GM23338 (cell line): ENCODE measurements around the gene CYB5R3. TPM values are rescaled to one million over a fixed set of nuclear protein-coding genes. Genes with fewer than 3 reads are reported as not detected.

Experiments
- ATAC-seq: fragments of 200-7000 bp; cut with Tn5 transposase; 3 replicates; pipeline ENCODE4 v1.9.1; 2020
- DNase-seq: peaks from one replicate; pipeline ENCODE4 v3.0.0-alpha.2; 2015; ENCODE audit warnings: low spot score
- H2AFZ ChIP-seq: fragments of 200-600 bp; sonication (generic); 2 replicates; pipeline ENCODE4 v1.8.0; 2016; ENCODE audit warnings: antibody characterized with exemption, mild to moderate bottlenecking, moderate library complexity
- H3F3A ChIP-seq: fragments of 200-600 bp; sonication (generic); replicated peaks from 2 replicates; pipeline ENCODE4 v1.8.0; 2017; ENCODE audit warnings: antibody characterized with exemption, mixed run types, low read depth
- H3K27ac ChIP-seq: fragments of 200-600 bp; sonication (generic); 2 replicates; pipeline ENCODE4 v1.6.1; 2016; ENCODE audit warnings: low read depth
- H3K27me3 ChIP-seq: fragments of 200-600 bp; sonication (generic); 2 replicates; pipeline ENCODE4 v1.8.0; 2016; ENCODE audit warnings: mild to moderate bottlenecking, mixed run types, moderate library complexity; ENCODE audit not compliant: insufficient read depth
- H3K36me3 ChIP-seq: fragments of 200-600 bp; sonication (generic); 2 replicates; pipeline ENCODE4 v1.8.0; 2016; ENCODE audit warnings: mild to moderate bottlenecking; ENCODE audit not compliant: insufficient read depth
- H3K4me1 ChIP-seq: fragments of 200-600 bp; sonication (generic); 2 replicates; pipeline ENCODE4 v1.8.0; 2016; ENCODE audit warnings: mild to moderate bottlenecking, moderate library complexity; ENCODE audit not compliant: insufficient read depth
- H3K4me2 ChIP-seq: fragments of 200-600 bp; sonication (generic); 2 replicates; pipeline ENCODE4 v1.7.1; 2017; ENCODE audit warnings: mixed run types
- H3K4me3 ChIP-seq: fragments of 200-600 bp; sonication (generic); 2 replicates; pipeline ENCODE4 v1.6.1; 2016; ENCODE audit warnings: mixed run types
- H3K79me2 ChIP-seq: fragments of 200-600 bp; sonication (generic); replicated peaks from 2 replicates; pipeline ENCODE4 v1.8.0; 2017; ENCODE audit warnings: mild to moderate bottlenecking; ENCODE audit not compliant: insufficient read depth
- H3K9me2 ChIP-seq: fragments of 200-600 bp; sonication (generic); 2 replicates; pipeline ENCODE4 v1.8.0; 2017; ENCODE audit not compliant: insufficient read depth
- H4K20me1 ChIP-seq: fragments of 200-600 bp; sonication (generic); replicated peaks from 2 replicates; pipeline ENCODE4 v1.8.0; 2017; ENCODE audit warnings: mild to moderate bottlenecking; ENCODE audit not compliant: insufficient read depth
- H3K27ac Mint-ChIP-seq: 2 replicates; pipeline ENCODE4 v1.8.0; 2020; ENCODE audit warnings: inconsistent platforms, mild to moderate bottlenecking, moderate library complexity, mixed read lengths
- H3K27me3 Mint-ChIP-seq: 3 replicates; pipeline ENCODE4 v1.8.0; 2022; ENCODE audit warnings: low read depth, mild to moderate bottlenecking, moderate library complexity, mixed read lengths, inconsistent platforms; ENCODE audit not compliant: insufficient read depth, poor library complexity
- H3K36me3 Mint-ChIP-seq: 3 replicates; pipeline ENCODE4 v1.8.0; 2021; ENCODE audit warnings: low read depth, mild to moderate bottlenecking, inconsistent platforms, moderate library complexity, mixed read lengths
- H3K4me1 Mint-ChIP-seq: 3 replicates; pipeline ENCODE4 v1.8.0; 2020; ENCODE audit warnings: mild to moderate bottlenecking, inconsistent platforms, mixed read lengths
- H3K4me3 Mint-ChIP-seq: 3 replicates; pipeline ENCODE4 v1.8.0; 2021; ENCODE audit warnings: moderate library complexity, mild to moderate bottlenecking, inconsistent platforms, mixed read lengths
- H3K9me3 Mint-ChIP-seq: 3 replicates; pipeline ENCODE4 v1.8.0; 2020; ENCODE audit warnings: moderate library complexity, mild to moderate bottlenecking, inconsistent platforms, mixed read lengths
- EZH2phosphoT487 ChIP-seq: fragments of 200-600 bp; sonication (generic); IDR thresholded peaks from one replicate; pipeline ENCODE4 v1.8.1; 2018; ENCODE audit warnings: antibody characterized with exemption; ENCODE audit not compliant: unreplicated experiment
- JUNB ChIP-seq: IDR thresholded peaks from one replicate; pipeline ENCODE4 v1.6.1; 2016; ENCODE audit warnings: antibody characterized with exemption; ENCODE audit not compliant: unreplicated experiment
- POLR2AphosphoS5 ChIP-seq: IDR thresholded peaks from 2 replicates; pipeline ENCODE4 v1.6.1; 2016; ENCODE audit warnings: antibody characterized with exemption, low read depth
- STAT1 ChIP-seq: IDR thresholded peaks from one replicate; pipeline ENCODE4 v1.6.1; 2016; ENCODE audit warnings: antibody characterized with exemption; ENCODE audit not compliant: unreplicated experiment
- ZNF331 ChIP-seq: fragments of 250-450 bp; sonication (Bioruptor Pico); IDR thresholded peaks from 2 replicates; pipeline ENCODE4 v1.5.0; 2020; ENCODE audit warnings: low read depth, mild to moderate bottlenecking, moderate library complexity
- polyA plus RNA-seq: library from polyadenylated mRNA; unstranded; fragments of >200 nt; fragmentation: Nextera tagmentation; extraction: Ambion mirVana; gene quantifications from 2 replicates; pipeline ENCODE4 v1.2.1, GENCODE V29; 2016
- total RNA-seq: library from RNA; depleted of rRNA; stranded (reverse); fragments of >200 nt; shearing (Covaris generic); gene quantifications from 2 replicates; pipeline ENCODE4 v1.2.3, GENCODE V29; 2014
- TF ChIP-seq, protein P1 (sequence below): IDR thresholded peaks from 2 replicates; pipeline ENCODE4 v1.6.1; 2016; ENCODE audit warnings: antibody characterized with exemption
- TF ChIP-seq, protein P2 (sequence below), 2 experiments: fragments of 200-600 bp in 1 of 2; sonication (generic) in 1 of 2; conservative IDR thresholded peaks; 2 replicates each; pipeline versions ENCODE4 v1.5.1 to v1.6.1; 2016 to 2017; ENCODE audit warnings: antibody characterized with exemption in 2 of 2, low read depth in 2 of 2, mild to moderate bottlenecking in 2 of 2, moderate library complexity in 1 of 2

Gene CYB5R3
- total and polyA plus RNA-seq, 2 experiments from 2014 or later = 76.2 to 76.9 TPM

DNA sequence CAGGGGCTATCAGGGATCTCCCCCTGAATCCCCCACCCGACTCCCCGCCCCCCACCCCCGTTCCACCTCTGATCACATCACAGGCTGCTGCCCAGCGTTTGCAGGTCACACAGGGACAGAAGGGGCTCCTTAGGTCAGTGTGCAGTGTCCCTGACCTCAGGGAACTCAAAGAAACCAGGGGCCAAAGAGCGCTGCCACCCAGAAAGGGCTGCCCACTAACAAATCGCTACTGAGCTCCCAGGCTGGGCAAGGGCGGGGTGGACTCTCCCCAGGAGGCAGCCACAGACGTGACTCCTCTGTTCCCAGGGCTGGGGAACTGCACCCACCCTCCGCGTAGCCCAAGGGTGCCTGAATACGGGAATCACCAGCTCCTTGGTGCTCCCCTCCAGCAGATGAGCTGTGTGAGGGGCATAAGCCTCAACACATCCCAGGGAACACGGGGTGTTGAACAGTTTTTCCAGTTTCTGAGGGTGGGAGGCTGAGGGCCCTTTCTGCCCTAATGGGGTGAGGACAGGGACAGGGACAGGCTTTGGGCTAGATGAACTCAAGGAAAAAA is 24.6 kb downstream of the CYB5R3 start:
- no peak for TF ChIP-seq STAT1
- TF ChIP-seq, protein P1, sequence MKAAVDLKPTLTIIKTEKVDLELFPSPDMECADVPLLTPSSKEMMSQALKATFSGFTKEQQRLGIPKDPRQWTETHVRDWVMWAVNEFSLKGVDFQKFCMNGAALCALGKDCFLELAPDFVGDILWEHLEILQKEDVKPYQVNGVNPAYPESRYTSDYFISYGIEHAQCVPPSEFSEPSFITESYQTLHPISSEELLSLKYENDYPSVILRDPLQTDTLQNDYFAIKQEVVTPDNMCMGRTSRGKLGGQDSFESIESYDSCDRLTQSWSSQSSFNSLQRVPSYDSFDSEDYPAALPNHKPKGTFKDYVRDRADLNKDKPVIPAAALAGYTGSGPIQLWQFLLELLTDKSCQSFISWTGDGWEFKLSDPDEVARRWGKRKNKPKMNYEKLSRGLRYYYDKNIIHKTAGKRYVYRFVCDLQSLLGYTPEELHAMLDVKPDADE = no peak
- no peak for TF ChIP-seq JUNB
- TF ChIP-seq ZNF331 = no peak
- TF ChIP-seq POLR2AphosphoS5 = no peak
- no peak for TF ChIP-seq EZH2phosphoT487
- Mint-ChIP-seq H3K27ac (no peak overlapping the region), H3K9me3 (no peaks in the 10 kb centered on the region), H3K27me3 (peaks cover 13% of the 10 kb centered on the region), H3K4me3 (no peak overlapping the region), H3K4me1 (peaks cover 5% of the 10 kb centered on the region; the same call in 2 of the 3 replicates), H3K36me3 (peaks cover 16% of the 10 kb centered on the region)
- Histone ChIP-seq H3K36me3 (no peaks in the 10 kb centered on the region; the same call in 1 of the 2 replicates), H3K4me2 (no peak overlapping the region), H3K4me3 (no peak overlapping the region), H2AFZ (no peak overlapping the region), H3K27ac (no peak overlapping the region), H3K4me1 (no peaks in the 10 kb centered on the region), H3K27me3 (no peaks in the 10 kb centered on the region), H3K79me2 (no peaks in the 10 kb centered on the region), H3F3A (no peaks in the 10 kb centered on the region), H4K20me1 (0 out of 2 replicates have a peak, but pooled peaks cover 8% of the 10 kb centered on the region), H3K9me2 (no peaks in the 10 kb centered on the region)
- no peak for DNase-seq
- ATAC-seq = no peak

DNA sequence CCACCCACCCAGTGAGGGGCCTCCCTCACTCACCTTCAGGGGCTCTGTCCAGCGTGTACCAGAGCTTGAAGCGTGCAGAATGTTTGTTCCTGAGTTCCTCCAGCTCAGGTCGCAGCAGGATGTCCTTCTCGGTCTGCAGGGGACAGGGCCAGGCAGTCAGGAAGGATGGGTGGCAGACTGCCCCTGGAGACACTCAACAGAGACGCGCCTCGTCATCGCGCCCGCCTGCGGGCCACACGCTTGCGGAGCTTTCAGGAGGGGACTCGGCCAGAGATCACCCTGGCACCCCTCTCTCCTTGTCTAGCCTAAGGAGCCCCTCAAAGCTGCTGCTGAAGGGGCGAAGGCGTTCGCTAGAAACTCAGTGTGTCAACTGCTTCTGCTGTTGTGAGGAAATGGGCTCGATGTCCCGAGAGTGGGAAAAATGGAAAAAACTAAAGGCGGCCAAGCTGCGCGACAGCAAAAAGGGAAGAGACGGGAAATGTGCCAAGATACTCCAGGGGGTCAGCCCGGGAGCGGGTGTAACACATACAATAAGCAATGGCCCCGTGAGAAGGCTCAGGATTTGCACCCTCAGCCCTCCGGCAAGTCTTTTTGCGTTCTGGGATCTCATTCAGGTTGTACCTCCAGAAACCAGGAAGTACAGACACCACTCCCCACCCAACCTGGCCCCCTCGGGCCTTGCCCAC is 25.3 kb downstream of the CYB5R3 start:
- no peak overlapping the region for H3K4me3 ChIP-seq
- TF ChIP-seq, protein P1 = no peak
- H4K20me1 ChIP-seq = 0 out of 2 replicates have a peak, but pooled peaks cover 8% of the 10 kb centered on the region
- no peaks in the 10 kb centered on the region for H3F3A ChIP-seq
- Mint-ChIP-seq H3K4me3 (no peak overlapping the region), H3K27ac (no peak overlapping the region), H3K9me3 (no peaks in the 10 kb centered on the region), H3K36me3 (peaks cover 16% of the 10 kb centered on the region), H3K27me3 (peaks cover 19% of the 10 kb centered on the region), H3K4me1 (peaks cover 5% of the 10 kb centered on the region; the same call in 2 of the 3 replicates)
- no peak for ATAC-seq
- no peak overlapping the region for H3K4me2 ChIP-seq
- no peaks in the 10 kb centered on the region for H3K79me2 ChIP-seq
- no peaks in the 10 kb centered on the region; the same call in 1 of the 2 replicates for H3K36me3 ChIP-seq
- no peaks in the 10 kb centered on the region for H3K9me2 ChIP-seq
- no peaks in the 10 kb centered on the region for H3K27me3 ChIP-seq
- no peaks in the 10 kb centered on the region for H3K4me1 ChIP-seq
- no peak for DNase-seq
- no peak overlapping the region for H3K27ac ChIP-seq
- H2AFZ ChIP-seq = no peak overlapping the region

DNA sequence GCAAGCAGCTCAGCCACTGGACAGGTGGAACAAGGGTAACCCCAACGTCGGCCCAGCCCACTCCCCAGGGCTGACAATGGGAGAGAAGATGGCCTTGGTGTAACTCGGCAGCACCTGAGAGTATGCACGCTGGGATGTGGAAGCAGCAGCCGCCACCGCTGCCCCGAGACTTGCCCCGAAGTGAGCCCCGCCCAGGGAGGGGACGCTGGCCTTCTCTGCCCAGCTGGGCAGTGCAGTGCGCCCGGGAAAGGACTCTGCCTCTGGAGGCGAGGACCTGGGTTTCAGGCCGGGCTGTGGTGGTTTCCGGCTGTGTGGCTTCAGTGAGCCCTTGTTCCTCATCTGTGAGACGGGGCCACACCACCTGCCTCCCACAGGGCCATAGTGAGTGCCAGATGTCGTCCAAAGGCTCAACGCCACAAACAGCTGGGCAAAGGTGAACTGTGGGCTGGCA is 25.9 kb downstream of the CYB5R3 start:
- H3K4me1 Mint-ChIP-seq = peaks cover 5% of the 10 kb centered on the region
- no peaks in the 10 kb centered on the region for H3K27me3 ChIP-seq
- H3F3A ChIP-seq = no peaks in the 10 kb centered on the region
- no peaks in the 10 kb centered on the region for H3K9me3 Mint-ChIP-seq
- 0 out of 2 replicates have a peak, but pooled peaks cover 8% of the 10 kb centered on the region for H4K20me1 ChIP-seq
- H3K36me3 ChIP-seq = no peaks in the 10 kb centered on the region; the same call in 1 of the 2 replicates
- no peak overlapping the region for H3K27ac Mint-ChIP-seq
- no peak for DNase-seq
- no peaks in the 10 kb centered on the region for H3K79me2 ChIP-seq
- H3K4me3 ChIP-seq = no peak overlapping the region
- no peak for ATAC-seq
- H3K27me3 Mint-ChIP-seq = peaks cover 17% of the 10 kb centered on the region
- no peak overlapping the region for H3K27ac ChIP-seq
- TF ChIP-seq EZH2phosphoT487 (no peak), STAT1 (no peak), ZNF331 (no peak)
- TF ChIP-seq, protein P2, sequence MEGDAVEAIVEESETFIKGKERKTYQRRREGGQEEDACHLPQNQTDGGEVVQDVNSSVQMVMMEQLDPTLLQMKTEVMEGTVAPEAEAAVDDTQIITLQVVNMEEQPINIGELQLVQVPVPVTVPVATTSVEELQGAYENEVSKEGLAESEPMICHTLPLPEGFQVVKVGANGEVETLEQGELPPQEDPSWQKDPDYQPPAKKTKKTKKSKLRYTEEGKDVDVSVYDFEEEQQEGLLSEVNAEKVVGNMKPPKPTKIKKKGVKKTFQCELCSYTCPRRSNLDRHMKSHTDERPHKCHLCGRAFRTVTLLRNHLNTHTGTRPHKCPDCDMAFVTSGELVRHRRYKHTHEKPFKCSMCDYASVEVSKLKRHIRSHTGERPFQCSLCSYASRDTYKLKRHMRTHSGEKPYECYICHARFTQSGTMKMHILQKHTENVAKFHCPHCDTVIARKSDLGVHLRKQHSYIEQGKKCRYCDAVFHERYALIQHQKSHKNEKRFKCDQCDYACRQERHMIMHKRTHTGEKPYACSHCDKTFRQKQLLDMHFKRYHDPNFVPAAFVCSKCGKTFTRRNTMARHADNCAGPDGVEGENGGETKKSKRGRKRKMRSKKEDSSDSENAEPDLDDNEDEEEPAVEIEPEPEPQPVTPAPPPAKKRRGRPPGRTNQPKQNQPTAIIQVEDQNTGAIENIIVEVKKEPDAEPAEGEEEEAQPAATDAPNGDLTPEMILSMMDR (conservative IDR thresholded peaks at IDR 0.05; ENCODE audit: low read depth in 2 of 2) = no peak
- peaks cover 13% of the 10 kb centered on the region for H3K36me3 Mint-ChIP-seq
- H3K4me2 ChIP-seq = no peak overlapping the region
- no peak overlapping the region for H2AFZ ChIP-seq
- no peaks in the 10 kb centered on the region for H3K4me1 ChIP-seq
- H3K4me3 Mint-ChIP-seq = no peak overlapping the region
- no peaks in the 10 kb centered on the region for H3K9me2 ChIP-seq
